HG03196 (cell line): ENCODE data around the gene EMILIN3.
A peak's percentile ranks its signal among the peaks of the same experiment; 100 is the strongest.
"Not testable (repeated sequence)": the region's sequence is repeated elsewhere in the genome, so short reads cannot be mapped to it uniquely, and the experiment has no call there.

Source experiments
- ATAC-seq: cut with Tn5 transposase; IDR thresholded peaks from one replicate; pipeline ENCODE4 v1.9.1; 2021; ENCODE audit not compliant: unreplicated experiment

The EMILIN3 gene

GRCh38 chr20:41320976-41321375 lies 45.6 kb downstream of the EMILIN3 start:
- ATAC-seq = no peak

- ATAC-seq = no peak
These were observed 46.2 kb downstream of the EMILIN3 start for GRCh38 chr20:41320441-41320840.

- no peak for ATAC-seq
These were observed 48.4 kb downstream of the EMILIN3 start for GRCh38 chr20:41318271-41318649.

DNA sequence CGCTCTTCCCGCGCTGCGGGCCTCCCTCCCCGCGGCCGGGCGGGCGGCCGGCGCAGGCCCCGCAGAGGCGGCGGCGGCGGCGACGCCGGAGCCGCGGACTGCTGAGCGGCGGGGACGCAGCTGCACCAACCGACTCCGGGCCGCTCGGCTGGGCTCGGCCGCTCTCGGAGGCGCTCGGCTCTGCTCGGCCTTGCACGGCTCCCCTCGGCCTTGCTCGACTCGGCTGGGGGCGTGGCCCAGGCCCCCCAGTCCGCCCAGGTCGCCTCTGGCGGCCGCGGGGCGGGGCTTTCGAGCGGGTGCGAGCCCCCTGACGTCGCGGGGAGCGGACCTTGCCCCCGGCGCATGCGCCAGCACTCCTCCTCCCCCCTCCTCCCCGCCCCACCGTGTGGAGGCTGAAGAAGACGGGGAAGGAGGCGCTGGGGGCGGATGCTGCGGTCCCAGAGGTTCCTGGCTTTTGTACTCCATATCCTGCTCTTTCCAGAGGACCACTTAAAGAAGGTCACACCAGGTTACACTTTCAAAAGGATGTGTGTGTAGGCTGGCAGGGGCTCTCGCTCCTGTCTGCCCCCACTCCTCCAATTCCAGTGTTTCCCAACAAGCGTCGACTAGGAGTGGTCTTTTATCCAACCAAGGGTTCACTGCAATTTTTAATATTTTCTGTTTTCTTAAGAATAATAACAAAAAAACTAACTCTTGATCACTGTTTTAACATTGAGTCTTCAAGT lies 48.9 kb downstream of the EMILIN3 start, which contains the start of gene ZHX3:
ZHX3 (minus strand) TSS at position 186 of the 725 bp plus-strand sequence. CDS start 112,815 bp downstream, outside the sequence.
- peak; percentile 95 for ATAC-seq

DNA sequence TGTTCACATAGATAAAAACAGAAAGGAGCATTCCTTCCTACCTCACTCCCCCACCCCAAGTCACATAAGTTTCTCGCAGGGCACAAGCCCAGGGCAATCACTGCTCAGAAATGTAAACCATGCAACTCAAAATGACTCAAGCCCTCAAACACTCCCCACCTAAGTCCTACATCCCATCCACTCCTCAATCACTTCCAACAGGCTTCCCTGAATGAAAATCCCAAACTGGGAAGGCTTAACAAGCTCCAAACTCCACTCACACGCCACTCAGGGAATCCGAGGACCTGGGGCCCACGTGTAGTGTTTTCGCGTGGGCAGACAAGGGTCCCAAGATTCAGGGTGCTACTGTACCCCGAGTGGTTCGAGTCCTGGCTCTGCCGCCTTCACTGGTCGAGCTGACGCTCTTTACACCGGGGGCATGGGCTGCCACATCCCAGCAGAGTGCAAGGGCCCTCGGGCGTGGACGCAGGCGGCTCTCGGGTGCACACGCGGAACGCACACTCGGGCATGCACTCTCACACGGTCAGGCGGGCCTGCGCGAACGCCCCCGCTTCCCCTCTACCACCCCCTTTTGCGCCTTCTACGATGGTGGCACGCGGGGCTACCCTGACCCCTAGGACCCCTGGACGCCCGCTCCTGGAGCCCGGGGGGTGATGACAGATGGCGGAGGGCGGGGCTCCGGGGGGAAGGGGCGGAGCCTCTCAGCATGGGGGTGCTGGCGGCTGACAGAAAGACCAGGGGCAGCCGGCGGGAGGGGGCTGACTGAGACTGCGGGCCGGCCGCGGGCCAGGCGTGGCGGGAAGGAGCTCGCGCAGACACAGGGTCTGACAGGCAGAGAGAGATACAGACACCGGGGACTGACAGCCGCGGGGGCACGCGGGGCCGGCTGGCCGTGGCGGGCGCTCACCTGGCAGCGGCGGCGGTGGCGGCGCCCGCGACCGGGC lies 49.7 kb downstream of the EMILIN3 start:
- ATAC-seq = peak; percentile 47

DNA sequence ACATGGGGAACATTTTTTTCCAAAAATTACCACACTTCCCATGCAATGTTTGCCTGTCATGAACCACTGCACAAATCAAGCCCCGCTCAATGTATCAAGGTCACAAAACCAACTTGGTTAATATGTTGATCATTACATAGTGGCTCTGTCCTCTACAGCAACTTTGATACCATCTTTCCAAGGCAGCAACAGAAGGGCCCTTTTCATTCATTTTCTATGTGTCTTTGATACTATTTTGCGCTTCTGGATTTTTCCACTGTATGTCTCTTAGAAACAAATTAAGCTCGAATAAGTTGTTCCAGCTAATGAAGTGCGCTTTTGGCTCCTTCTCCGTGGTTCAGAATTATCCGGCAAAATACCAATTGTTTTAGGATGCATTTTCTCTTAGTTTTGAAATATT lies 50.6 kb downstream of the EMILIN3 start:
- ATAC-seq = no peak

DNA sequence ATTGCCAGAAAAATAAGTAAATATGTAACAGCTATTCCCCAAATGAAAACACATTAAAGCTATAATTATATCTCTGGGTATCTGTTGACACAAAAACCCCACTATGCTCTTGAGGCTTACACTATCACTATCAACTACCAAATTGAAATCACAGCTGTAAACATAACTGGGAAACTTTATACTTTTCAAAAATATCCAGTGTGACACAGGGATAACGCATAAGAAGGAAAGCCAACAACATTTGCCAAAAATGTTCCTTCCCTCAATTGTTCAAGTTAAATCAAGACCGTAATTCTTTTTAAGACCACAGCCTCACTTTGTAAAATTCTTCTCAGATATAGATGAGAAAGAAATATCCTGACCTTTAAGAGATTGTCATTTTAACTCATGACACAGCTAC lies 52.2 kb downstream of the EMILIN3 start:
- no peak for ATAC-seq

GRCh38 chr20:41312009-41312408 lies 54.6 kb downstream of the EMILIN3 start:
- not testable (repeated sequence) for ATAC-seq
